Activated CD8-positive, alpha-beta memory T cell treated with anti-CD3 and anti-CD28 coated beads for 4 hours (primary cell): ENCODE data around the gene AP5Z1.
A peak's percentile ranks its signal among the peaks of the same experiment; 100 is the strongest.
"Not testable (repeated sequence)": the region's sequence is repeated elsewhere in the genome, so short reads cannot be mapped to it uniquely, and the experiment has no call there.

Source experiments
- DNase-seq, 2 donors: peaks; one replicate each; pipeline ENCODE4 v3.0.0-alpha.2; 2020; ENCODE audit warnings: low read depth in 2 of 2

AP5Z1 gene

GRCh38 chr7:4802577-4802976 is 27.2 kb downstream of the AP5Z1 start:
- DNase-seq, result not testable (repeated sequence)

GRCh38 chr7:4803397-4804241 is 28.2 kb downstream of the AP5Z1 start:
- DNase-seq, result no peak

GRCh38 chr7:4805110-4805983 is 29.9 kb downstream of the AP5Z1 start:
- no peak for DNase-seq

- no peak for DNase-seq
These were observed 30.5 kb downstream of the AP5Z1 start for GRCh38 chr7:4805984-4806300.

GRCh38 chr7:4806983-4807597 is 31.7 kb downstream of the AP5Z1 start:
- DNase-seq, result no peak

- DNase-seq, result no peak
These were observed 32.2 kb downstream of the AP5Z1 start for GRCh38 chr7:4807598-4808016.

GRCh38 chr7:4808026-4808425 is 32.6 kb downstream of the AP5Z1 start:
- no peak for DNase-seq

- DNase-seq, result no peak
These were observed 33.1 kb downstream of the AP5Z1 start for GRCh38 chr7:4808565-4808964.

GRCh38 chr7:4809091-4809591 is 33.7 kb downstream of the AP5Z1 start:
- DNase-seq, result peak in 1 of 2 donors; percentile 16

GRCh38 chr7:4809666-4810065 is 34.2 kb downstream of the AP5Z1 start:
- DNase-seq, result no peak

- DNase-seq, result no peak
These were observed 39.0 kb downstream of the AP5Z1 start for GRCh38 chr7:4814433-4814832.

- DNase-seq, result no peak
These were observed 39.7 kb downstream of the AP5Z1 start for GRCh38 chr7:4815121-4815520.

- DNase-seq, result no peak
These were observed 40.4 kb downstream of the AP5Z1 start for GRCh38 chr7:4815609-4816418.

GRCh38 chr7:4816419-4817080 is 41.1 kb downstream of the AP5Z1 start:
- no peak for DNase-seq

- no peak for DNase-seq
These were observed 41.9 kb downstream of the AP5Z1 start for GRCh38 chr7:4817178-4817901.

- DNase-seq, result no peak
These were observed 42.8 kb downstream of the AP5Z1 start for GRCh38 chr7:4818000-4818794.

- no peak for DNase-seq
These were observed 44.4 kb downstream of the AP5Z1 start for GRCh38 chr7:4819560-4820404.

GRCh38 chr7:4820405-4820966 is 45.1 kb downstream of the AP5Z1 start:
- DNase-seq, result no peak
